ENCODE data around the gene ARHGEF2. TPM values are rescaled to one million over a fixed set of nuclear protein-coding genes. Genes with fewer than 3 reads are reported as not detected.

ARHGEF2 gene
- total RNA-seq, 1 donor from 2014 or later, result 199 TPM

GRCh38 chr1:155957411-155957915 lies 20.9 kb downstream of the ARHGEF2 start:
- H3K9me3 Mint-ChIP-seq (ENCODE audit: unreplicated experiment), result no peaks in the 10 kb centered on the region
- H3K36me3 Mint-ChIP-seq (ENCODE audit: unreplicated experiment), result peaks cover 62% of the 10 kb centered on the region
- DNase-seq (ENCODE audit: extremely low spot score, unreplicated experiment), result no peak
- H3K4me3 Mint-ChIP-seq (ENCODE audit: unreplicated experiment), result no peak overlapping the region
- H3K4me1 Mint-ChIP-seq (ENCODE audit: unreplicated experiment), result peaks cover 23% of the 10 kb centered on the region
- no peak overlapping the region for H3K27ac Mint-ChIP-seq (ENCODE audit: unreplicated experiment)
- no peak for TF ChIP-seq CTCF (IDR thresholded peaks at IDR 0.05)
- no peaks in the 10 kb centered on the region for H3K27me3 Mint-ChIP-seq (ENCODE audit: unreplicated experiment)

DNA sequence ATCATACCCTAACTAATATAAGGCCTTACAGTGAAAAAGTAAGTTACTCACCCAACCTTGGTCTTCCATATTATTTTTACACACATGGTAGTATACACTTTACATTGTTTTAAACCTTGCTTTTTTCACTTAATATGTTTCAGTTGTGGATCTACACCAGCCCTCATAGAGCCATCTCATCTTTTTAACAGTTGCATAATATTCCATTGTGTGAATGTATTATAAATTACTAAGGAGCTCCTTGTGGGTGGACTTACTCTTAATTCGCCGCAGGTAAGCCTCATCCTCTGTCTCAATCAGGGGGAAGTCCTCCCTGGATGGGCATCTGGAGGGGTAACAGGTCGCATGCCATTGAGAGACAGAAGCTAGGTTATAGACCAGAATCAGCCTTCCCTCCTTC lies 23.7 kb downstream of the ARHGEF2 start:
- Mint-ChIP-seq H3K4me3 (ENCODE audit: unreplicated experiment) (no peak overlapping the region), H3K27me3 (ENCODE audit: unreplicated experiment) (no peaks in the 10 kb centered on the region), H3K9me3 (ENCODE audit: unreplicated experiment) (no peaks in the 10 kb centered on the region), H3K27ac (ENCODE audit: unreplicated experiment) (peak overlapping the region; percentile 23), H3K4me1 (ENCODE audit: unreplicated experiment) (no peaks in the 10 kb centered on the region), H3K36me3 (ENCODE audit: unreplicated experiment) (peaks cover 55% of the 10 kb centered on the region)
- TF ChIP-seq CTCF (IDR thresholded peaks at IDR 0.05), result no peak
- no peak for DNase-seq (ENCODE audit: extremely low spot score, unreplicated experiment)

GRCh38 chr1:155952505-155952890 lies 25.8 kb downstream of the ARHGEF2 start:
- no peak for TF ChIP-seq CTCF (IDR thresholded peaks at IDR 0.05)
- peaks cover 44% of the 10 kb centered on the region for H3K36me3 Mint-ChIP-seq (ENCODE audit: unreplicated experiment)
- H3K27me3 Mint-ChIP-seq (ENCODE audit: unreplicated experiment), result no peaks in the 10 kb centered on the region
- no peak overlapping the region for H3K4me3 Mint-ChIP-seq (ENCODE audit: unreplicated experiment)
- H3K27ac Mint-ChIP-seq (ENCODE audit: unreplicated experiment), result no peak overlapping the region
- no peak for DNase-seq (ENCODE audit: extremely low spot score, unreplicated experiment)
- no peaks in the 10 kb centered on the region for H3K9me3 Mint-ChIP-seq (ENCODE audit: unreplicated experiment)
- no peaks in the 10 kb centered on the region for H3K4me1 Mint-ChIP-seq (ENCODE audit: unreplicated experiment)

GRCh38 chr1:155951753-155952504 lies 26.4 kb downstream of the ARHGEF2 start:
- H3K36me3 Mint-ChIP-seq (ENCODE audit: unreplicated experiment), result peaks cover 43% of the 10 kb centered on the region
- H3K4me3 Mint-ChIP-seq (ENCODE audit: unreplicated experiment), result no peak overlapping the region
- DNase-seq (ENCODE audit: extremely low spot score, unreplicated experiment), result no peak
- no peak overlapping the region for H3K27ac Mint-ChIP-seq (ENCODE audit: unreplicated experiment)
- TF ChIP-seq CTCF (IDR thresholded peaks at IDR 0.05), result no peak
- H3K27me3 Mint-ChIP-seq (ENCODE audit: unreplicated experiment), result no peaks in the 10 kb centered on the region
- H3K9me3 Mint-ChIP-seq (ENCODE audit: unreplicated experiment), result no peaks in the 10 kb centered on the region
- H3K4me1 Mint-ChIP-seq (ENCODE audit: unreplicated experiment), result no peaks in the 10 kb centered on the region

- no peaks in the 10 kb centered on the region for H3K4me1 Mint-ChIP-seq (ENCODE audit: unreplicated experiment)
- H3K27me3 Mint-ChIP-seq (ENCODE audit: unreplicated experiment), result no peaks in the 10 kb centered on the region
- DNase-seq (ENCODE audit: extremely low spot score, unreplicated experiment), result no peak
- peaks cover 53% of the 10 kb centered on the region for H3K36me3 Mint-ChIP-seq (ENCODE audit: unreplicated experiment)
- H3K27ac Mint-ChIP-seq (ENCODE audit: unreplicated experiment), result no peak overlapping the region
- no peak for TF ChIP-seq CTCF (IDR thresholded peaks at IDR 0.05)
- no peak overlapping the region for H3K4me3 Mint-ChIP-seq (ENCODE audit: unreplicated experiment)
- H3K9me3 Mint-ChIP-seq (ENCODE audit: unreplicated experiment), result no peaks in the 10 kb centered on the region
These were observed 27.5 kb downstream of the ARHGEF2 start for GRCh38 chr1:155950829-155951228.

Measured in osteocyte (in vitro differentiated cells).